Hypothalamus (tissue), 51 donors: ENCODE data around the gene TMEM108.

Experiments
- DNase-seq, 51 donors: peaks; one replicate each; lab custom pipeline; 2025; lab: John Stamatoyannopoulos, UW

TMEM108 gene

DNA sequence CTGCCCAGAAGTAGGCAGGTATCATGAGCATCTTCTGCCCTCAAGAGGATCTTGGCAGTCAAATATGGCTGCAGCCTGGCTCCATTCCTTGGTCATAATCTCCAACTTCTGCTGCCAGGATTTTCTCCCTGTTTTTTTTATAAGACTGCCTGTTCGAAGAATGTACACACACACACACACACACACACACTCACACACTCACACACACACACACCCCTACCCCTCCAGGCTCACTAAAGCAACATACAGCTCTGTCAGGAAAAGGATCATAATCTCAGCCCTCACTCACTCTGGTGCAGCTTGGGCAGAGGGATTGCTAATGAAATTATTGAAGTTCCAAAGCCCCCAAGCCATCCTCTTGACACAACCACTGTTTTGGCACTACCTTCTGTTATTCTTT lies 232.4 kb downstream of the TMEM108 start:
- DNase-seq = no peak

- no peak for DNase-seq
Measured at GRCh38 chr3:133271042-133271441, 232.9 kb downstream of the TMEM108 start.

- DNase-seq = no peak
Measured at GRCh38 chr3:133271539-133271938, 233.3 kb downstream of the TMEM108 start.

- no peak for DNase-seq
Measured at GRCh38 chr3:133273346-133273745, 235.2 kb downstream of the TMEM108 start.

GRCh38 chr3:133274477-133274876 lies 236.3 kb downstream of the TMEM108 start:
- DNase-seq = no peak

GRCh38 chr3:133276594-133276993 lies 238.4 kb downstream of the TMEM108 start:
- DNase-seq = no peak

DNA sequence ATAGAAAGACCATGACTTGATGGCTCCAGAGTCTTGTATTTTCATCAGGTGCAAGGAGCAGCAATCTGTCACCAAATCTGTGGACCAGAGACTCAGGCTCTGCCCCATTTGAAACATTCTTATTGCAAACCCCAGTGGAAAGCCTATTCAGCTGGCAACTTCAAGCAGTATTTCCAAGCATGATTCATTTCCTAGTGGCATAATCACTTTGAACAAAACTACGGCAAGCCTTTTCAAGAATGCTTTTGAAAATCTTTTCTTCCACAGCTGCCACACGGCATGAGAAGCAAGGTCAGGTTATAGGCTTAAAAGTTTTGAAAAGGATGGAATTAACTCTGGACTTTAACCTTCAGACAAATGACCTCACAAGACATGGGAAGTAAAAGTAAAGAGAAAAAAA lies 239.6 kb downstream of the TMEM108 start:
- peak in 1 of 51 donors; percentile 1 for DNase-seq

GRCh38 chr3:133278260-133279043 lies 240.3 kb downstream of the TMEM108 start:
- DNase-seq = no peak

GRCh38 chr3:133280586-133280985 lies 242.4 kb downstream of the TMEM108 start:
- DNase-seq = no peak

- DNase-seq = no peak
Measured at GRCh38 chr3:133282236-133282635, 244.0 kb downstream of the TMEM108 start.

DNA sequence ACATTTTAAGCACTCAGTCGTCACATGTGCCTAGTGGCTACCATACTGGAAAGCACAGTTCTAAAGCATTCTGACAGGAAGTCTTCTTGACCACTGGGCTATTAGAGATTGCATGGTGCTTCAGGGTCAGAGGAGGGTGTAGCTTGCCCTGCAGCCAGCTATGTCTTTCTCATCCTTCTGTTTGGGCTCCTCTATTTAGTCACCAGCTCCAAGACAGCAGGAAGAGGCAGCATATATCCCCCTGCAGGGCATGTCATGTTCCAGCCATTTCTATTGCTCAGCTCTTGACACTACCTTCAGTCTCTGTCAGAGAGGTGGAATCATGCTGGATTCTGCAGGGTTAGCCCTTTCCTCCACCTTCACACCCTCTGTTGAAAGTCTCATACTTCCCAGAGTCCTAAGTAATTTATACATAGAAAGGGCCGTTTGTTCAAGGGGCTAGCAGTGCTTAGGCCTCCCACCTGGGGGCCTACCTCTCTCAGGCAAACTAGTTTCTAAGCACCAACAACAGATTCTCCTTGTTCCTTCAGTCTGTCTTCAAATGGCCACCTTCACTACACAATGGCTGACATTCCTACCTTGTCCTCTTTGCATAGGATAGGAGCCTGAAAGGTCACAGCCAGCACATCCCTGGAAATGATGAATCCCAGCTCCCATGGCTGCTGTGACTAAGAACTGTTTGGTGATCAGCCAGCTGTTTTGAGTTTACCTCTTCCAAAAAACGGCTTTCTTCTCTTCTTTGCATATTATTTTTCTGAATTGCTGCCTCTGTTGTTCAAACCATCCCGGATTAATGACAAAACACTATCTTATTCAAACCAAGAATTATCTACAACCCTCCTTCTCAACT lies 246.0 kb downstream of the TMEM108 start:
- no peak for DNase-seq

- DNase-seq = no peak
Measured at GRCh38 chr3:133289322-133289721, 251.1 kb downstream of the TMEM108 start.

GRCh38 chr3:133292296-133292695 lies 254.1 kb downstream of the TMEM108 start:
- no peak for DNase-seq

DNA sequence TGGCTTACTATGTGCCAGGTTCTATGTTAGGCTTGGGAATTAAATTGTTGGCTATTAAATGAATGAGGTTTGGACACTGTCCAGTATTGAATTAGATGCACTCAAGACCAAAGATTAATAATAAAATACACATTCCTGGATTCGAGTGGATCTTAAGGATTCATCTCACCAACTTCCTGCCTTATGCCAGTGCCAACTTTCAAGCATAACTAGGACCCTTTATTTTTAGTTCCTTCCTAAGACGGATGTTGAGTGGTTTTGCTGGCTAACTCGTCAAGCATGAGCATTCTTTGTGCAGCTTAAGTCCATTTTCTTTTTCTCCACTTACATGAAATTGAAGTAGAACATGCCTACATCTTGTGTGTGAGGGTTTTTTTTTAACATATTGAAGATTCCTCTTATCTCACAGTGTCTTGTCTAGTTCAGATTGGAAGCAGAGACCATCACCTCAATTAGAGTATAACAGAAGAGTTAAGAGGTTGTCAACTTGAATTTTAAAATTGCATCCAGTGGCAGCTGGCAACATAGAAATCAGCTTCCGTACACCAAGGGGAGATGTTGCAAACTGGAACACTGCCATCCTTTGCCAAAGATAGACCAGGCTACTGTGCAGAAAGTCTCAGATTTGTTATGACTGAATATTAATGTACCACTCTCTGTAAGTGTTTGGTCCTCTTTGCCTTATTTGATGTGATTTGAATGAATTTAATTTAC lies 255.4 kb downstream of the TMEM108 start:
- DNase-seq = no peak

- DNase-seq = no peak
Measured at GRCh38 chr3:133294253-133294652, 256.1 kb downstream of the TMEM108 start.

GRCh38 chr3:133295199-133295901 lies 257.2 kb downstream of the TMEM108 start:
- DNase-seq = no peak

- DNase-seq = no peak
Measured at GRCh38 chr3:133295944-133296917, 258.0 kb downstream of the TMEM108 start.

DNA sequence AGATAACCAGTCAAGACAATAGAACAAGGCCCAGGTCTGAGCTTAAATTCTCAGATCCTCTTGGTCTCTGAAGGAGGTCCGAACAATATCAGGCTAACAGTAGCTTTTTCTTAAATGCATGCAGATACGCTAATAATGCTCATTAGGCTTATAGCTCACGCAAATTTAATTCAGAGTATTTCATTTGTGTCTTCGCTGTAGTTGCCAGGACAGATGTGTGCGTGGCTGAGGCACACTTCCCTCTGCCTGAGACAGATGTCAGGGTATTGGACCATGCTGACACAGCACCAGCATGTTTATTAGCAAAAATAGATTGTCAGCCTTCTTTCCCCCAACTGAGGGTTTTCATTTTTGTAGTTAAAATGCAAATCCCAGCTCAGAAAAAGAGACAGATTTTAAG lies 258.8 kb downstream of the TMEM108 start:
- no peak for DNase-seq

DNA sequence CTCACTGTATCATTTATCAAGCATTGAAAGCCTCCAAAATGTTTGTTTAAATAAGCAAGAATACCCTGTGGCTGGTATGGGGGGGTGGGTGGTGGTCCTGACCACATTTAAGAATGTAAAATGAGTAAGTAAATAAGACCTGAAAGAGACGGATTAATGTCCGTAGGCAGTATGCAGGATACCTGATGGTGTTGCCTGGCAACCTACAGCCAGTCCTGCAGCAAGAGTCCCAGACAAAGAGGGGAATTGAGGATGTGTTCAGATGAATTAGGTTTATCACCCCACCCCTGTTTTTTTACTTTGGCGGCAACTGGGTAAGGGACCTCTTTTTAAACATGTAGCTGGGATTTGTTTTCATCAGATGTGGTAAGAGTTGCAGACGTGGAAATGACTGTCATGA lies 261.9 kb downstream of the TMEM108 start:
- DNase-seq = no peak
